Gastrocnemius medialis (tissue), 4 donors: ENCODE measurements around the gene RGS19. TPM values are rescaled to one million over a fixed set of nuclear protein-coding genes. Genes with fewer than 3 reads are reported as not detected.
"Not testable (repeated sequence)": the region's sequence is repeated elsewhere in the genome, so short reads cannot be mapped to it uniquely, and the experiment has no call there.

Experiments
- ATAC-seq, 2 donors: fragments of 150-250 bp; one replicate each; pipeline ENCODE4 v1.9.1; 2016
- DNase-seq, 2 donors: peaks; one replicate each; pipeline ENCODE4 v3.0.0-alpha.2; 2019
- H3K27ac ChIP-seq, 4 donors: fragments of 200-600 bp; sonication (generic); 1 replicate in 1 of 4; 2 replicates in 3 of 4; pipeline ENCODE4 v1.5.1; 2016 to 2018; ENCODE audit warnings: mild to moderate bottlenecking in 2 of 4, moderate library complexity in 1 of 4
- H3K27me3 ChIP-seq, 3 donors: fragments of 200-600 bp; sonication (generic) in 2 of 3; 1 replicate in 1 of 3; 2 replicates in 2 of 3; pipeline versions ENCODE4 v1.5.1 to v1.6.0; 2016 to 2019; ENCODE audit warnings: mild to moderate bottlenecking in 1 of 3, moderate library complexity in 1 of 3
- H3K36me3 ChIP-seq, 2 donors: fragments of 200-600 bp; sonication (generic) in 1 of 2; one replicate each; pipeline ENCODE4 v1.5.1; 2017 to 2018
- H3K4me1 ChIP-seq, 2 donors: fragments of 200-600 bp; sonication (generic) in 1 of 2; one replicate each; pipeline ENCODE4 v1.5.1; 2016 to 2017; ENCODE audit warnings: mild to moderate bottlenecking in 2 of 2
- H3K4me3 ChIP-seq, 4 donors: fragments of 200-600 bp; sonication (generic) in 3 of 4; 1 replicate in 1 of 4; 2 replicates in 3 of 4; pipeline ENCODE4 v1.5.1; 2016 to 2019; ENCODE audit warnings: mild to moderate bottlenecking in 2 of 4
- H3K9me3 ChIP-seq, 3 donors: fragments of 200-600 bp; sonication (generic) in 2 of 3; 1 replicate in 1 of 3; 2 replicates in 2 of 3; pipeline ENCODE4 v1.5.1; 2016 to 2019
- CTCF ChIP-seq, 5 experiments: fragments of 450-650 bp in 3 of 5; fragments of 200-600 bp in 2 of 5; sonication (generic) in 2 of 5; IDR thresholded peaks in 4 of 5; conservative IDR thresholded peaks in 1 of 5; 1 replicate in 4 of 5; 2 replicates in 1 of 5; pipeline ENCODE4 v1.5.1; 2016 to 2019; ENCODE audit warnings: antibody characterized with exemption in 5 of 5, mild to moderate bottlenecking in 3 of 5, moderate library complexity in 3 of 5
- POLR2A ChIP-seq, 2 donors: fragments of 450-650 bp; IDR thresholded peaks; one replicate each; pipeline ENCODE4 v1.6.1; 2017; ENCODE audit warnings: antibody characterized with exemption in 2 of 2, mild to moderate bottlenecking in 2 of 2, moderate library complexity in 2 of 2
- in situ Hi-C, 4 donors: fragments of 200-750 bp; cut with MboI; loops; one replicate each; pipeline versions ENCODE4 v1.15.0 to v1.8.0; 2017; ENCODE audit warnings: low sequenced_read_pairs in 4 of 4
- intact Hi-C: fragments of 100-400 bp; cut with DNase I; formaldehyde crosslinking; loops from one replicate; pipeline ENCODE4 v1.15.1; 2023; ENCODE audit warnings: low total_unique reads
- total RNA-seq, 4 donors: library from RNA; depleted of rRNA; stranded (reverse); fragments of >200 nt; gene quantifications; one replicate each; pipeline versions ENCODE4 v1.1.0 to v1.2.3, GENCODE V29; 2016

RGS19 gene
- total RNA-seq: 1 to 10 TPM in 3 of 4 donors, under 1 TPM in 1; 0.92 to 7.7 (median 3.5) TPM

- TF ChIP-seq CTCF (IDR thresholded peaks at IDR 0.05 in 4 of 5, conservative IDR thresholded peaks at IDR 0.05 in 1 of 5) (no peak), POLR2A (IDR thresholded peaks at IDR 0.05) (peak; percentile 11 to 32)
- intact Hi-C loops: no loop called here
These were observed at the start of gene RGS19 for GRCh38 chr20:64079273-64080012. Gene RGS19 (minus strand): TSS chr20:64079518. CDS start chr20:64076886, 2,632 bp downstream.

GRCh38 chr20:64123517-64123916, 44.2 kb upstream of the RGS19 start:
- intact Hi-C loops, in situ Hi-C loops, ATAC-seq: not testable (repeated sequence)

More at GRCh38 chr20:64079273-64080012, at the start of gene RGS19:
- Histone ChIP-seq H3K36me3 (no peaks in the 10 kb centered on the region), H3K9me3 (no peaks in the 10 kb centered on the region), H3K27me3 (peaks cover 4 to 16% (median 11%) of the 10 kb centered on the region in 3 donors), H3K4me1 (peaks cover 13 to 18% of the 10 kb centered on the region in 2 donors), H3K4me3 (peak within 1 kb of the TSS; percentile 65 to 88 (median 74)), H3K27ac (peak within 1 kb of the TSS; percentile 68 to 72 (median 69))
- ATAC-seq (peak; percentile 27 to 53), DNase-seq (peak; percentile 43 to 56)
- in situ Hi-C loops: no loop called here

GRCh38 chr20:64122927-64123326, 43.6 kb upstream of the RGS19 start:
- peaks cover 0 to 23% (median 21%) of the 10 kb centered on the region in 3 donors for H3K27me3 ChIP-seq
- H3K9me3 ChIP-seq, H3K4me3 ChIP-seq, in situ Hi-C loops, intact Hi-C loops, H3K36me3 ChIP-seq, H3K4me1 ChIP-seq, ATAC-seq, DNase-seq, H3K27ac ChIP-seq: not testable (repeated sequence)

More at GRCh38 chr20:64123517-64123916, 44.2 kb upstream of the RGS19 start:
- H3K9me3 ChIP-seq, H3K27ac ChIP-seq, H3K4me1 ChIP-seq, H3K4me3 ChIP-seq, H3K36me3 ChIP-seq, DNase-seq: not testable (repeated sequence)
- H3K27me3 ChIP-seq: peaks cover 0 to 24% (median 21%) of the 10 kb centered on the region in 3 donors

GRCh38 chr20:64121586-64121985, 42.3 kb upstream of the RGS19 start:
- H3K4me1 ChIP-seq: no peaks in the 10 kb centered on the region
- in situ Hi-C loops (no loop called here), intact Hi-C loops (no loop called here)
- H3K4me3 ChIP-seq: no peak overlapping the region
- no peaks in the 10 kb centered on the region for H3K36me3 ChIP-seq
- ATAC-seq (no peak), DNase-seq (no peak)
- TF ChIP-seq POLR2A (IDR thresholded peaks at IDR 0.05): no peak
- TF ChIP-seq CTCF (IDR thresholded peaks at IDR 0.05 in 4 of 5, conservative IDR thresholded peaks at IDR 0.05 in 1 of 5): no peak
- no peaks in the 10 kb centered on the region for H3K9me3 ChIP-seq
- H3K27ac ChIP-seq: no peak overlapping the region
- peaks cover 0 to 21% (median 19%) of the 10 kb centered on the region in 3 donors for H3K27me3 ChIP-seq

GRCh38 chr20:64119681-64120341, 40.5 kb upstream of the RGS19 start:
- intact Hi-C loops: loop anchor here (1.0 kb wide), 2 partner anchors 37 to 81 kb away; no protein-coding TSS in a partner anchor
- H3K4me3 ChIP-seq: no peak overlapping the region
- peaks cover 0 to 19% (median 14%) of the 10 kb centered on the region in 3 donors for H3K27me3 ChIP-seq
- TF ChIP-seq CTCF (IDR thresholded peaks at IDR 0.05 in 4 of 5, conservative IDR thresholded peaks at IDR 0.05 in 1 of 5): no peak
- TF ChIP-seq POLR2A (IDR thresholded peaks at IDR 0.05): no peak
- H3K36me3 ChIP-seq: no peaks in the 10 kb centered on the region
- no peaks in the 10 kb centered on the region for H3K9me3 ChIP-seq
- DNase-seq (no peak), ATAC-seq (no peak)
- in situ Hi-C loops: no loop called here
- H3K27ac ChIP-seq: no peak overlapping the region
- H3K4me1 ChIP-seq: no peaks in the 10 kb centered on the region
